ENCODE results near the gene PIK3CG.
"Not testable (repeated sequence)": the region's sequence is repeated elsewhere in the genome, so short reads cannot be mapped to it uniquely, and the experiment has no call there.

PIK3CG gene

DNA sequence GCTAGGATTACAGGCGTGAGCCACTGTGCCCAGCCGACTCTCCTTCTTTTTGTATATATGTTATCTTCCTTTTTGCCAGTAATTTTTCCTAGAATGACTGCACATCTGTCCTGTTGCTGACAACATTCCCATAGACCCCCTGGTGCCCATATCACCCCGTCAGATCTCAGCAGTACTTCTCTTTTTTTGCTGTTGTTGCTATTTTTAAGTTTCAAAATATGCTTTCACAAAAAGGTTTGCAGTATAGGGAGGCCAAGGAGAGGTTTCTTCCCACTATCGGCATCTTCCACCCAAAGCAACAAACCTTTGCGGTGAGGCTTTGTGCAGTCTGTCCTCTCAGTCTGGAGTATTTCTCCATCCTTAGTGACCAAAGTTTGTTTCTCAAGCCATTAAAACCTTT lies 23.1 kb downstream of the PIK3CG start:
- DNase-seq: no peak

DNA sequence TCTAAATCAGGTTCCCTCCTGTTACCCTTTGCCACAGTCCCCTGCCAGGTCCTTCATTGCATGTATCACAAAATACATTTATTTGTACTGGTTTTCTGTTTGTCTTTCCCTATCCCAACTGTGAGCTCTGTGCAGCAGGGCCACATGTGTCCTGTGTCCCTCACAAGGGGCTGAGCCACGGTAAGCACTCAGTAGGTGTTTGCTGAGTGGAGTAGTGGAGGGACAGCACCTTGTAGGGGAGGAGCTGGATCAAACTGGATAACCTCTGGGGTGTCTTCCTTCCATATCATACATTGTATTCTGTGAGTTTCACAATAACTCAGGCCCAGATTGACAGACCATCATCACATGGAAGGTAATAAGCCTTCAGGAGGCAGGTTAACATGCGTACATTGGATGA lies 25.9 kb downstream of the PIK3CG start:
- DNase-seq: no peak

DNA sequence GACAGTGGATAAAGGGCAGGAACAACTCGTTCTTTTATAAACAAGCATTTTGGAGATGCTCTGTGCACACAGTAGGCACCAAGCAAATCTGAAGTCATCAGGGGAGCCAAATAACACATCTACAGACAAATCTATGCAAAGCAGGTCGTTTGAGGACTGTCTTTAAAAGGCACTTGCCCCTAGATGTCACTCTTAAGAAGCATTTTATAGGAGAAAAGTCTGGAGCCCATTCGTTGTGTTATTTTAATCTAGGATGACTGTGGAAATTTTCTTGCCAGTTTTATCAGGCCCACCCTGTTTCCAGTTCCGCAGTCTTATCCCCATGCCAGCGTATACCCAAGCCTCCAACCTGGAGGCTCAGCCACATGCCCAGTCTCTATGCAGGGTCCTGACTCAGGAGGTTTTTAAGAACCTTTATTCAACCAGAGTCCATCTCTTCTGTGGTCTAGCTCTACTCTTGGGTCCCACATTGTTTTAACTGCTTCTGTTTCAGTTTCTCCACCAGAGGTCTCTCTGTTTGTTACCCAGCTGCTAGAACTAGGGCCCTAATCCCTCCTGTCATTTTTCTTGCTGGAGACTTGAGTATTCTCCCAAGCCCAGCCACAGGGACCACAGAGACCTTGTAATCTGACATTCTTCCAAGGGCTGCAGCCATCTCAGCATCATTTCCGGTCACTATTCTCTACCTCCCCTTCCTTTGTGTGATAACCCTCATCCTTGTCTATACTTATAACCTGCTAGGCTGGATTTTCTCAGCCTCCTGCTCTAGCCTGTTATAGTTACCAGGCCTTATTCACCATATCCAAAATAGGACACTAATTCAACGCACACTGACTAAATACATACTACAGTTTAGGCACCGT lies 26.7 kb downstream of the PIK3CG start:
- no peak for DNase-seq

DNA sequence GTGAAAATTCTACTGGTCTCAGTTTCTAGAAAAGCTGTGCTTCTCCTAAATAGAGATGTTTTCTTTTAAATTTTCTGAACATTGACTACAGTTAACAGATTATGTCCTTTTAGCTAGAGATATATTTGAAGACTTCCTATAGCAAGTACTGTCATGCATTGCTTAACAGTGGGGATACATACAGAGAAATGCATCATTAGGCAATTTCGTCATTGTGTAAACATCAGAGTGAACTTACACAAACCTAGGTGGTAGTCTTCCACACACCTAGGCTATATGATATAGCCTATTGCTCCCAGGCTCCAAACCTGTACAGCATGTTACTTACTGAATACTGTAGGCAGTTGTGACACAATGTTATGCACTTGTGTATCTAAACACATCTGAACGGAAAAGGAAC lies 28.5 kb downstream of the PIK3CG start:
- DNase-seq: no peak

DNA sequence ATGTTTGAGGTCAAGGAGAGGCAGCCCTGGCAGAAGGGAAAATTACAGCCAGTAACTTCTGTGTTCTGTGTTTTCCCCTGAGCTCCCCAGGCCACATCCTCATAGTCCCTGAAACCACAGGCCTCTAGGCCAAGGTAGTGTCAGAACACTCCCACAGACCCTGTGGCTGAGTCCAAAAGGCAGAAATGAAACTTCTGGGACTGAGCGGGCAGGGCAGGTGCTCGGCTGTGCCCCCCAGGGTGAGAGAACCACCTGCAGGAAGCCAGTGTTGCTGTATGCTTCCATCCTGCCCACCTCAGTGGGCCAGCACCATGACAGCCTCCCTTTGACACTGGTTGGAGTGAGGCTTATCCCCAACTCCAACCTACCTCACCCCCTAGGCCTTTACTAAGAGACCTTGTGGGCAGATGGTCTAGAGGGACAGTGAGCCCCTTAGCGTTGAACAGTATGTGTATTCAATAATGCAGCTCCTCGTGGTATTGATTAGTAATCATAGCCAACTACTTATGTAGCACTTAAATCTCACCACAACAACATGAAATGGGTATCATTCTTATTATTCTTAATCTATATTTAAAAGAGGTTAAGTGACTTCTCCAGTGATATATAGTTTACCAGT lies 30.3 kb downstream of the PIK3CG start:
- DNase-seq: no peak

DNA sequence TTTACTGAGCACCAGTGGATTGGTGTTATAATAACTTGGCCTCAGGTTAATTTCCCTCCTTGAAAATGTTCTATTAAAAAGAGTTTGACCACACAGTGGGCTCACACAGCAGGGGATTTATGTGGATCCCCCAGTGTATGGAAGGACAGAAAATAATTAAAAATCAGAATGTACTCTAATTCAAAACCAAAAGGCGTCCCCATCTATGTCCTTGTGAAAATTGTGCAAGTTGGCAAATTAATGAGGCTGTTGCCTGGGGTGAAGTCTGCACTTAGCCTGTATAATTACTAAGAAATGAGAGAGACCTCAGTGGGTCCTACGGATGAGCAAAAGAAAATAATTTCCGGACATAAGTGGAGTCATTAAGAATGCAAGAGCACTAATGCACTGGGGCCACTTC lies 31.1 kb downstream of the PIK3CG start:
- no peak for DNase-seq

DNA sequence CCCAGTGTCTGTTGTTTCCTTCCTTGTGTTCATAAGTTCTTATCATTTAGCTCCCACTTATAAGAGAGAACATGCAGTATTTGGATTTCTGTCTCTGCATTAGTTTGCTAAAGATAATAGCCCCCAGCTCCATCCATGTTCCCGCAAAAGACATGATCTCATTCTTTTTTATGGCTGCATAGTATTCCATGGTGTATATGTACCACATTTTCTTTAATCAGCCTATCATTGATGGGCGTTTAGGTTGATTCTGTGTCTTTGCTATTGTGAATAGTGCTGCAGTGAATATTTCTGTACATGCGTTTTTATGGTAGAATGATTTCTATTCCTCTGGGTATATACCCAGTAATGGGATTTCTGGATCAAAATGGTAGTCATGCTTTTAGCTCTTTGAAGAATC lies 32.5 kb downstream of the PIK3CG start:
- DNase-seq: not testable (repeated sequence)

DNA sequence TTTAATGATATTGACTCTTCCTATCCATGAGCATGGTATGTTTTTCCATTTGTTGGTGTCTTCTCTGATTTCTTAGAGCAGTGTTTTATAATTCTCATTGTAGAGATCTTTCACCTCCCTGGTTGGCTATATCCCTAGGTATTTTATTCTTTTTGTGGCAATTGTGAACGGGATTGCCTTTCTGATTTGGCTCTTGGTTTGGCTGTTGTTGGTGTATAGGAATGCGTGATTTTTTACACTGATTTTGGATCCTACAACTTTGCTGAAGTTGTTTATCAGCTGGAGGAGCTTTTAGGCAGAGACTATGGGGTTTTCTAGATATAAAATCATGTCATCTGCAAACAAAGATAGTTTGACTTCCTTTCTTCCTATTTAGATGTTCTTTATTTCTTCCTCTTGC lies 33.9 kb downstream of the PIK3CG start:
- not testable (repeated sequence) for DNase-seq

DNA sequence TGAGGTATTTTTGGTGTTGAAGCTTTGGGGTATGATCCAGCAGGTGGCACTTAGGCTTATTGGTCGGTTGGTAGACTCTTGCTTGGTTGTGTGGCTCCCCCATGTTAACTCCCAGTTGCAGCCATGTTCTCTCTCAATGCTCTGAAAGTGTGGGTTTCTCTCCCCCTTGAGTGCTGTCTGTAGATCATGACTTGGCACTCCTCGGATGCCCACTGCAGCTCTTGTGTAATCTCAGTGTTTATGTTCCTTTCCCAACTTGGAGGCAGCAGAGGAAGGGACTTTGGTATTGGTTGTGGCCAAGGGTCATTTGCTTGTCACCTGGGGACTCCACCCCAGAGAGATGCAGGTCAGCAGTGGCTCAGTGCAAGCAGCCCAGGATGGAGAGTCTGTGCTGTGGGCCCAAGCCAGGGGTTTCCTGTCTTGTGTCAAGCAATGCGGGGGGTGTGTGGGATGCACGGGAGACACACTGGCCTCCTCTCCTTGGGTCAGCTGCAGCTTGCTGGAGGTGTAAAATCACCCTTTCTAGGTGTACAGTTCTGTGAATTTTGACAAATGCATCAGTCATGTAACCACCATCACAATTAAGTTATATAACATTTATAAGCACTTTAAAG lies 36.9 kb downstream of the PIK3CG start:
- no peak for DNase-seq

DNA sequence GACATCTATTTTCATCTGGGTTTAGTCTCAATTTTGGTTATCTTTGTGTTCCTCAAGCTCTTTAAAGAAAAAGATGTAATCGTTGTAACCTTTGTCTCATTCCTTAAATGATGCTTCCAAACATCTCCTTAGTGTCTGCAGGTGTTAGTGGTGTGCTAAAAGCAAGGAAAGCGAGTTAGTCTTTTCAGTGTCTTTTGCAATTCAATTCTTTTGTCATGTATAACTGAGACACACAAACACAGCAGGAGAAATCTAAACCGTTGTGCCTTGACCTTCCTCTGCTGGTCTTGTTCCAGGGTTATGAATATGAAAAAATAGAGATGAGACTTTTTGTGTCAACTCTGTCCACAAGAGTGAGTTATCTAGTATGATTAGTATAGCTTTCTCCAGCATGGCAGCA lies 40.7 kb downstream of the PIK3CG start:
- DNase-seq: no peak

DNA sequence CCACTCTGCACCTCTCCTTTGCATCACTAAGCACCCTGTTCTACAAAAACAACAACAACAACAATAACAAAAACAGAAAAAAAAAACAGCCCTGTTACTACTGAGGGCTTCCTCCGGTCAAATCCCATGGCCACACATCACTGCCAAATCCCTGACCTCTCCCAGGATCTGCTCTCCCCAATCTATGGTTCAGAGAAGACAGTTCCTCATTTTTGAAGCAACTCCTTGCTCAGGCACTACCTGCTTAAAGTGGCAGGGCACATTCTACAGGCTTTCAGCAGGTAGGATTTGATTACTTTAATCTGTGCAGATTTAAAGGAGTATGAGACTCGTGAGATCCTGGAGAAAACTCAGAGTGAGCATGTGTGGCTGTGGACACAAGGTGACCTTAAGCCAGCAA lies 46.9 kb downstream of the PIK3CG start:
- no peak for DNase-seq

DNA sequence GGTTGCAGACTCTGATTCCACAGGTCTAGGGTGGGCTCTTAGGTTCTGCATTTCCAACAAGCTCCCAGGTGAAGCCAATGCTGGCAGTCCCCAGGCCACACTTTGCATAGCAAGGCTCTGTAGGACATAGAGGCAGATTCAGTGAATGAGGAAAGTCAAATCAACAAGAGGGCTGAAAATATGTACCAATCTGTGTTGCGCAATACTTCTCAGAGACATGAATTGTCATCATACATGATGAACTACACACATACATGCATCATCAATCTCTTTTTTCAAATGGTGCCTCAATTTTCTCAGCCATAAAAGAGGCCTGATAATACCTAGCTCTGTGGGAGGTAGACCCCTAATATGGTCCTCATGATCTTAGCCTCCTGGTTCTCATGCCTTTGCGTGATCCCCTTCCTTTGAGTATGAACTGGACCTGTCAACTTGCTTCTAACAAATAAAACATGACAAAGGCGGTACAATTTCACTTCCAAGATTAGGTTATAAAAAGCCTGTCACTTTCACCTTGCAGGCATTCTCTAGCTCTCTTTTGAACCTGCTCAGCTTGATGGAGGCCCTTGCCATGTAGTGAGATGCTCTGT lies 49.0 kb downstream of the PIK3CG start:
- no peak for DNase-seq

DNA sequence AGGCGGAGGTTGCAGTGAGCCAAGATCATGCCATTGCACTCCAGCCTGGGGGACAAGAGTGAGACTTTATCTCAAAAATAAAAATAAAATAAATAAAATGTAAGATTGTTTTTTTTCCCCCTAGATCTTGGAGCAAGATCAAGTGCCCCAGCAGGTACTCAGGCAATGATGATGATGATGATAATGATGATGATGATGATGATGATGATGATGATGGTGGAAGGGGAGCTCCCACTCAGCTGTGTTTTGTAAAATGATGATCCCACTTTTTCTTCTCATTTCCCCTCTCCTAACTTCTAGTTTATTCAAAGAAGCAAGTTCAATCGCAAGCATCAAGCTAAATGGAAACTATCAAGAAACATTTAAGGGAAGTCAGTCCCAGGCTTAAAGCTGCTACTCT lies 50.3 kb downstream of the PIK3CG start:
- no peak for DNase-seq

DNA sequence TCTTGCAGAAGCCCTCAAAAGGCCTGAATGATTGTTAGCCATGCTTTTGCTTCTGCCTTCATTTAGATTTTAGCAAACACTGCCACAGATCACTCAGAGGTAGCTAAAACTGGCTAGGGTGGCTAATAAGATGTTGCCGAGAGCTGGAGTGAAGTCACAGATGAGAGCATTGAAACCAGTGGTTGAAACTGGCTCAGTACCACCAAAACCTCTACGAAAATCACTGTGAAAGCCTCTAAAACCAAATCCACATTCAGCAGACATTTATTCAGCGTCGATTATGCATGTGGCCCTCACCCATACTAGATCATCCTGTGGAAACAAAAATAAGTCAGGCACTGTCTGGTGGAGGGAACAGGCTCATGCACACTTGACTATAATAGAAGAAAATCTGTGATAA lies 50.8 kb downstream of the PIK3CG start:
- no peak for DNase-seq

DNA sequence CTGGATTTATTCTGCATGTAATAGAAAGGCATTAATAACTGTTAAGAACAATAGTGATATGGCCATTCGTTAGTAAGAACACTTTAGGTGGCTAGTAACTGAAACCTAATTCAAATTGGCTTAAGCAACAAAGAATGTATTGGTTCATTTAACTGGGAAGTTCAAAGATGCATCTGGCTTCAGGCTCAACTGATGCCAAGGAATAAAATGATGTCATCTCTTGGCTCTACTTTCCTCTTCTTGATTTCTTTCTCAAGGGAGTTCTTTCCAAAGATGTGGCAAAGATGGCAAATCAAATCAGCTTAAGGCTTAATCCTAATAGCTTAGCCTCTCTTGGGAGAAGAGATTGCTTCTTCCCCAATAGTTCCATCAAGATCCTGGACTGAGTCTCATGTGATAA lies 51.6 kb downstream of the PIK3CG start:
- DNase-seq: no peak

DNA sequence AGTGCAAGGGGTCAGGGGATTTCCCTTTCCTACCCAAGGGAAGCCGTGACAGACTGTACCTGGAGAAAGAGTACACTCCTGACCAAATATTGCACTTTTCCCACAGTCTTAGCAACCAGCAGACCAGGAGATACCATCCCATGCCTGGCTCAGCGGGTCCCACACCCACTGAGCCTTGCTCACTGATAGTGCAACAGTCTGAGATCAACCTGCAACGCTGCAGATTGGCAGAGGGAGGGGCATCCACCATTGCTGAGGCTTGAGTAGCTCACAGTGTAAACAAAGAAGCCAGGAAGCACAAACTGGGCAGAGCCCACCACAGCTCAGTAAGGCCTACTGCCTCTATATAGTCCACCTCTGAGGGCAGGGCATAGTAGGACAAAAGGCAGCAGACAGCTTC lies 53.9 kb downstream of the PIK3CG start:
- no peak for DNase-seq

DNA sequence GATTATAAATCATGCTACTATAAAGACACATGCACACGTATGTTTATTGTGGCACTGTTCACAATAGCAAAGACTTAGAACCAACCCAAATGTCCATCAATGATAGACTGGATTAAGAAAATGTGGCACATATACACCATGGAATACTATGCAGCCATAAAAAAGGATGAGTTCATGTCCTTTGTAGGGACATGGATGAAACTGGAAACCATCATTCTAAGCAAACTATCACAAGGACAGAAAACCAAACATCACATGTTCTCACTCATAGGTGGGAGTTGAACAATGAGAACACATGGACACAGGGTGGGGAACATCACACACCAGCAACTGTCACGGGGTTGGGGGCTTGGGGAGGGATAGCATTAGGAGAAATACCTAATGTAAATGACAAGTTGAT lies 59.4 kb downstream of the PIK3CG start:
- DNase-seq: not testable (repeated sequence)

DNA sequence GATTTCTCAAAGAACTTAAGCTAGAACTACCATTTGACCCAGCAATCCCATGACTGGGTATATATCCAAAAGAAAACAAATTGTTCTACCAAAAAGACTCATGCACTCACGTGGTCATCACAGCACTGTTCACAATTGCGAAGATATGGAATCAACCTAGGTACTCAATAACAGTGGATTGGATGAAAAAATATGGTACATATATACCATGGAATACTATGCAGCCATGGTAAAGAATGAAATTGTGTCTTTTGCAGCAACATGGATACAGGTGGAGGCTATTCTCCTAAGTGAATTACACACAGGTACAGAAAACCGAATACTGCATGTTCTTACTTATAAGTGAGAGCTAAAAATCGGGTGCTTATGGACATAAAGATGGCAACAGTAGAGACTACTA lies 61.8 kb downstream of the PIK3CG start:
- DNase-seq: no peak

DNA sequence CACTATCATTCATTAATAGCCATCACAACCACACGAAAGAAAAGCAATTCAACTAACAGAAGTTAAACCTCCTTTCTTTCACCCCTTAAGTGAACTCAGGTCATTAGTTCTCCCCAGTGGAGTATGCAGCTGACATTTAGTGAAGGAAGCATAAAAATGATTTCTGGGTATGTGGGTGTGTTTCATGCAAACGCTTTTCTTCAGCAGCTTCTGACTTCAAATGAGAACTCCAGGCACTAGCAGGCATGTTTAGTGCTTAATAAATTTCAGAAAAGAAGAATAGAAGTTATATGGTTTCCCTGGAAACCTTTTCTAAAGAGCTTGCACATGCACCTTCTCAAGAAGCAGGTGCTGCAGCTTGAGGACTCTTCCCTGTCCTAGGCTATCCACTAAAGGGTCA lies 62.5 kb downstream of the PIK3CG start:
- DNase-seq: no peak

DNA sequence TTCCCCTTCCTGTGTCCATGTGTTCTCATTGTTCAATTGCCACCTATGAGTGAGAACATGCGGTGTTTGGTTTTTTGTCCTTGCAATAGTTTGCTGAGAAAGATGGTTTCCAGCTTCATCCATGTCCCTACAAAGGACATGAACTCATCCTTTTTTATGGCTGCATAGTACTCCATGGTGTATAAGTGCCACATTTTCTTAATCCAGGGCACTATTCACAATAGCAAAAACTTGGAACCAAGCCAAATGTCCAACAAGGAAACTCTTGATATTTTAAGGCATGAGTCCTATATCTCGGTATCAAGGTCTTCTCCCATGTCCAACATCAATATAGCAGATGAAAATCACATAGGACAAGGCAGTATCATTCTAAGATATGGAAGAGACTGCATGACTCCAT lies 64.5 kb downstream of the PIK3CG start:
- DNase-seq: not testable (repeated sequence)

DNA sequence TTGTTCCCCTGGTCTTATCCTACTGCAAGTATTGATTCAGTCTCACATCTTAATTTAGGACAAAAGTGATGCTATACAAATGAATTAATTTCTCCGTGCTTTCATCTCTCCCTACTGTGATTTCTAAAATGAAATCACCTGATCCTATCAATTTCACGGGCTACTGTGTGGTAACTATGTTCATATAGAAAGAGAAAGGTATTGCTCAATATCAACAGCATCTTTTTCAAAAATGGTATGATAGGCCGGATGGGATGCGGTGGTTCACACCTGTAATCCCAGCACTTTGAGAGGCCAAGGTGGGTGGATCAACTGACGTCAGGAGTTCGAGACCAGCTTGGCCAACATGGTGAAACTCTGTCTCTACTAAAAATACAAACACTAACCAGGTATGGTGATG lies 71.2 kb downstream of the PIK3CG start:
- no peak for DNase-seq

DNA sequence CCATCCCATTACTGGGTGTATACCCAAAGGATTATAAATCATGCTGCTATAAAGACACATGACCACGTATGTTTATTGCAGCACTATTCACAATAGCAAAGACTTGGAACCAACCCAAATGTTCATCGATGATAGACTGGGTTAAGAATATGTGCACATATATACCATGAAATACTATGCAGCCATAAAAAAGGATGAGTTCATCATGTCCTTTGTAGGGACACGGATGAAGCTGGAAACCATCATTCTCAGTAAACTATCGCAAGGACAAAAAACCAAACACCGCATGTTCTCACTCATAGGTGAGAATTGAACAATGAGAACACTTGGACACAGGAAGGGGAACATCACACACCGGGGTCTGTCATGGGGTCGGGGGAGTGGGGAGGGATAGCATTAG lies 73.0 kb downstream of the PIK3CG start:
- DNase-seq: not testable (repeated sequence)

DNA sequence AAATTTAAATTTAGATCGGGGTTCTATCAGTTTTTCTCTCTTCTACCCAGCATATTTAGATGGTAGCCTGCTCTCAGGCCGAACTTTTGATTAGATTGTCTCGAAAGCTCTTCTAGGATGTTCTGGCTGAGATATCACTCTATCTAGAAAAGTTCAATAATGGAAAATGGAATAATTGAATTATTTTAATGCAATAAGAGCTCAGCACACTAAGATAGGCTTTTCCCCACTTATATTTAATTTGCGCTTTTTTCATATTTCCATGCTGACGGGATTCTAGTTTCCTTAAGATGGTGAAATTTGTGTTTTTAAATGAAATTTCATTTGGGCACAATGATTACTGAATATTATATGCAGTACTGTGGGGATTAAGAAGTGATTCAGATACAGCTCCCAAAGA lies 73.7 kb downstream of the PIK3CG start:
- no peak for DNase-seq

All from NCI-H1694 (cell line).